ENCODE data around the gene FRMD4A. TPM values are rescaled to one million over a fixed set of nuclear protein-coding genes. Genes with fewer than 3 reads are reported as not detected.

FRMD4A gene
- total and polyA plus RNA-seq, 2 of the 4 experiments (the other 2 are of a cell fraction): 30.3 to 68.8 TPM

DNA sequence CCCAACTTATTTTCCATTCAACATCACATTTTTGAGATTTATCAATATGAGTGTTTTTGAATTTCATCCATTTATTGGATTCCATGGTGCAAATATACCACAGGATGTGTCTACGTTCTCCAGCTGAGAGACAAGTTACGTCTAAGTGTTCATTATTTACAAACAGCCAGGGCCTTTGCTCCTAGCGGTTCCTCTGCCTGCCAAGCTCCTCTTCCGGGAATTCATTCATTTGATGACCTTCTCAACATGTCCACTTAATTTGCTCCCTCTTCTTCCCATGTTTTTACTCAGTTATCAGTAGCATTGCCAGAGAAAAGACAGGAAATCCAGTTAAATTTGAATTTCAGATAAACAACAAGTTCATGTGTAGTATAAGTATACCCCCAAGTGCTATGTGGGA lies 422.2 kb downstream of the FRMD4A start:
- Histone ChIP-seq H3K27me3 (ENCODE audit: control insufficient read depth, insufficient read depth, low read length) (no peaks in the 10 kb centered on the region), H2BK120ac (ENCODE audit: low read depth, low read length) (no peak overlapping the region), H4K91ac (ENCODE audit: insufficient read depth, low read depth, low read length) (no peak overlapping the region), H4K20me1 (ENCODE audit: insufficient read depth, low read length) (no peaks in the 10 kb centered on the region), H2BK20ac (ENCODE audit: low read depth, low read length) (no peak overlapping the region), H3K79me1 (ENCODE audit: low read depth in 1 of 2, low read length in 2 of 2) (0 out of 4 replicates have a peak, but pooled peaks cover 2 to 5% of the 10 kb centered on the region in 2 experiments), H2AK9ac (replicated peaks; ENCODE audit: low read depth, low read length, poor library complexity) (no peak overlapping the region), H3K27ac (ENCODE audit: insufficient read depth, low read length) (no peak overlapping the region), H2AK5ac (ENCODE audit: low read depth, low read length) (no peak overlapping the region), H3K14ac (replicated peaks; ENCODE audit: low read depth, low read length) (no peak overlapping the region), H2BK5ac (ENCODE audit: low read depth, low read length, poor library complexity, severe bottlenecking) (no peak overlapping the region), H3K4me1 (ENCODE audit: control insufficient read depth, insufficient read depth, low read length) (peaks cover 6% of the 10 kb centered on the region), H3K36me3 (ENCODE audit: control insufficient read depth, insufficient read depth, low read length) (no peaks in the 10 kb centered on the region), H3K56ac (ENCODE audit: extremely low read depth, insufficient read depth, low read length) (no peak overlapping the region), H3K9ac (ENCODE audit: low read depth, low read length) (no peak overlapping the region), H3K4me2 (ENCODE audit: low read depth, low read length) (no peak overlapping the region), H2BK15ac (ENCODE audit: low read depth, low read length) (no peak overlapping the region), H2AFZ (replicated peaks; ENCODE audit: low read length, poor library complexity) (no peak overlapping the region), H3K9me3 (ENCODE audit: control insufficient read depth, insufficient read depth, low read length) (0 out of 2 replicates have a peak, but pooled peaks cover 2% of the 10 kb centered on the region), H3K4me3 (ENCODE audit: insufficient read depth, low read depth, low read length) (no peak overlapping the region), H3K18ac (ENCODE audit: low read depth, low read length) (no peak overlapping the region), H3K4ac (ENCODE audit: low read depth, low read length) (no peak overlapping the region), H3K23ac (ENCODE audit: low read depth, low read length) (no peak overlapping the region), H4K8ac (ENCODE audit: low read depth in 2 of 2, low read length in 2 of 2) (no peak overlapping the region), H3K9me1 (ENCODE audit: insufficient read depth, low read length) (peaks cover 6% of the 10 kb centered on the region), H4K5ac (ENCODE audit: low read depth, low read length) (no peak overlapping the region)
- ChIA-PET CTCF (no interaction called here), POLR2A (ENCODE audit: unreplicated experiment) (no interaction called here)
- dilution Hi-C loops (cut with HindIII; ENCODE audit: low sequenced_read_pairs, unreplicated experiment): no loop called here
- no TSS peak for BruUV-seq (replicated peaks)
- DNase-seq: no peak
- no CpG with 5 or more reads among the region's 4 CpGs for WGBS, 2 experiments (ENCODE audit: extremely low coverage in 2 of 2, insufficient read length in 1 of 2)
- ATAC-seq (ENCODE audit: low read depth): no peak
- intact Hi-C loops (cut with micrococcal nuclease): no loop called here
- TF ChIP-seq RCOR1 (IDR thresholded peaks at IDR 0.05; ENCODE audit: insufficient replicate concordance, low read length): no peak
- no peak for TF ChIP-seq MAFK (IDR thresholded peaks at IDR 0.05; ENCODE audit: low read depth, low read length)
- TF ChIP-seq SMC3 (IDR thresholded peaks at IDR 0.05; ENCODE audit: low read depth, low read length): no peak
- TF ChIP-seq RFX5 (IDR thresholded peaks at IDR 0.05; ENCODE audit: low read depth, low read length): no peak
- TF ChIP-seq RAD21 (IDR thresholded peaks at IDR 0.05; ENCODE audit: low read length): no peak
- no peak for TF ChIP-seq CTCF (conservative IDR thresholded peaks at IDR 0.05; ENCODE audit: low read depth, low read length)
- no peak for TF ChIP-seq USF2 (IDR thresholded peaks at IDR 0.05; ENCODE audit: low read depth, low read length)
- no peak for TF ChIP-seq ELK1 (IDR thresholded peaks at IDR 0.05; ENCODE audit: borderline replicate concordance, low read depth, low read length)
- TF ChIP-seq POLR2A (IDR thresholded peaks at IDR 0.05; ENCODE audit: low read depth, low read length): no peak
- no peak for TF ChIP-seq CHD1 (IDR thresholded peaks at IDR 0.05; ENCODE audit: low read depth, low read length)
- no peak for TF ChIP-seq BHLHE40 (IDR thresholded peaks at IDR 0.05; ENCODE audit: low read depth, low read length)
- TF ChIP-seq CEBPB (IDR thresholded peaks at IDR 0.05; ENCODE audit: low read depth, low read length): no peak
- no peak for TF ChIP-seq NFE2L2 (IDR thresholded peaks at IDR 0.05; ENCODE audit: low read depth, low read length)
- no peak for TF ChIP-seq FOS (IDR thresholded peaks at IDR 0.05; ENCODE audit: low read depth, low read length)
- in situ Hi-C loops (cut with MboI; ENCODE audit: low sequenced_read_pairs): no loop called here

All from IMR-90 (cell line).